ENCODE data around the gene DDAH2.

The DDAH2 gene

DNA sequence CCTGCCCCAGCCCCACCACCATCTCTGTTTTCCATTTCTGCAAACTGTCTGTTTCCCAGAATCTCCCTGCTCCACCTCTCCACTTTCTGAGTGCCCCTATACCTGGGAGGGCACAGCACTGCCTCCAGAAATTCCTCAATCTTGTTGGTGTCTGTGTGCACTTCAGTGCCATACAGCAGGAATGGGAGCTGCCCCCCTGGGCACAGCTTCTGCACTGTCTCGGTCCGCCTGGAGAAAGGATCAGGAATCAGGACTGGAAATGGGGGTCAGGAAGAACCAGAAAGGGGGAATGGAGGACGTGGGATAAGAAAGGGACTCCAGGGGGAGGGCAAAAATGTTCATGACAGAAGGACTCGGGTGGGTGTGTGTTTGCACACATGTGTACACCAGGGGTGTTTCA is 4.6 kb upstream of the DDAH2 start:
- DNase-seq (ENCODE audit: low spot score) (no peak), FAIRE-seq (no peak)

DNA sequence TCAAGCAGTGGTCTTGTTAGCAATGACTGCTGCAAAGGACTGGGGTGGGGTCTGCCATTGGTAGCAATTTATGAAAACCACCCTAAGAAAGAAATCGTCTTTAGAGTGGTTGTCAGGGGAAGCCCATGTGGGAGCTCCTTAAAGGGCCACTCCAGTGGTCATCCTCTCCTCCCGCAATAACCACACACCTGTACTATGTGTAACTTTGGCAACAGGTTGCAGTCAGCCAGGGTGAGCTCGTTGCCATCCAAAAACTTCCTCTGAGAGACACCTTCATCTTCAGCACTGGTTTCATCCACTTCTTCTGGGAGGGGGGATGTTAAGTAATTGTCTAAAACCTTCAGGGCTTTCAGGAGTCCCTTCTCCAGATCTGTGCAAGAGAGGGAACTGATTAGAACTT is 2.9 kb upstream of the DDAH2 start:
- FAIRE-seq (no peak), DNase-seq (ENCODE audit: low spot score) (no peak)

DNA sequence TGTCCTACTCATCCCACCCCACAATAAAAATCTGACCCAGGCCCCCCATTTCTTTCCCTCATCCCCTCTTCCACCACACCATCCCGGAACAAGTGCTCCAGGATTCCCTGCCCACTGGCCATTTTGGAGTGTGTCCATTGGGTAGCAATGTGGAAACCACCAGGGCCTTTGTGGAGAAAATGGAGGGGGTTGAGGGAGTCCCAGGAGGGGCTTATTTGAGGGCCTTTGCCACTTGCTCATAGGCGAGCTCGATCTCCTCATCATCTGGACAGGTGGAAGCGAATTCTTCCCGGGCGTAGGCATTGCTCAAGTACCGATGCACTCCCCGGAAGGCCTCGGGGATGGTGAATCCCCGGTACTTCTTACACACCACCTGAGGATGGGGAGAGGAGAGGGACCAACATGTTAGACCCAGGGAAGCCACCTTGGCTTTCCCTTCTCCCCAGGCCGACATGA is 1.6 kb upstream of the DDAH2 start:
- no peak for FAIRE-seq
- no peak for DNase-seq (ENCODE audit: low spot score)

DNA sequence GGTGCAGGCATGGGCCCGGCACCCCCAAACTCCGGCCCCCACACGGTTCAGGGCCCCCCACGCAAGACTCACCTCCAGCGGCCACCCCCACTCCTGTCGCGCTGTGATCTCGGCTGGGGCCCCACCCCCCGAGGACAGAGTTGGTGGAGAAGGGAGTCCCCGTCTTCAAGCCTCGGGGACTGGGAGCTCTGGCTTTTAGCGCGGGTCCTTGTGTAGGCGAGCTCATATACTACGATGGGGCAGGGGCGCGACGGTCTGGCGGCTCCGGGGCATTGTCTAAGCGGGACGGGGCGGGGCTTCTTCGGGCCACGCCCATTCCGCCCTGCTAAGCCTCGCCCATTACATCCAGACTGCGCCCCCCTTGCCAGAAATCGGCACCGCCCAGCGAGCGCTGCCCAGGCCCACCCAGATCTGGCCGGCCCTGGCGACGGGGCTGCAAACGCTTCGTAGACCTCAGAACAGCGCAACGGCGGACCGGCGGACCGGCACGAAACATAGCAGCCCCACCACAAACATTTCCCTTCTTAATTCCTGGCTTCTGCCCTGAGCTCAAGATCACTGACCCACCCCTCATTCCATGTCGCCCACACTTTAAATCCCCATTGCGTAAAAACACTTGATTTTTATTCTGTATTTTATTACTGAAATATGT is 1.0 kb upstream of the DDAH2 start:
- DNase-seq (ENCODE audit: low spot score) = peak; percentile 91
- no peak for FAIRE-seq

DNA sequence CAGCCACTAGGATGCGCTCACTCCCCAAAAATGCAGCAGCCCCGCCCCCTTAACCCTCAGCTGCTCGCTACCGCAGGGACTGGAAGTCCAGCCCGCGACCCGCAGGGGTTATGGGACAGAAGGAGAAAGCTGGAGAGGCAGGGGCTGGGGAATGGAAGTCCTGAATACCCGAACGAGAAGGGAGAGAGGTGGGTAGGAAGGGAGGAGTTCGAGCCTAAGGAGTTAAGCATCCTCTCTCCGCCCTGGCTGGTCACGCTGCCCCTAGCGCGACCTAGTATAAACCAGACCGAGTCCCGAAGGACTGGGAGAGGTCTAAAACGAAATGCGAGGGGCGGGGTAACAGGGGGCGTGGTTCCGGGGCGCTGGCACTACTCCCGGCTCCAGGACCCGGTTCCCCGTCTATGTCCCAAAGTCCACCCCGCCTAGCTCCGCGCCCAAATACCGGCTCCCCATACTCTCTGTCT is 448 bp upstream of the DDAH2 start:
- FAIRE-seq (no peak), DNase-seq (ENCODE audit: low spot score) (peak; percentile 89)

DNA sequence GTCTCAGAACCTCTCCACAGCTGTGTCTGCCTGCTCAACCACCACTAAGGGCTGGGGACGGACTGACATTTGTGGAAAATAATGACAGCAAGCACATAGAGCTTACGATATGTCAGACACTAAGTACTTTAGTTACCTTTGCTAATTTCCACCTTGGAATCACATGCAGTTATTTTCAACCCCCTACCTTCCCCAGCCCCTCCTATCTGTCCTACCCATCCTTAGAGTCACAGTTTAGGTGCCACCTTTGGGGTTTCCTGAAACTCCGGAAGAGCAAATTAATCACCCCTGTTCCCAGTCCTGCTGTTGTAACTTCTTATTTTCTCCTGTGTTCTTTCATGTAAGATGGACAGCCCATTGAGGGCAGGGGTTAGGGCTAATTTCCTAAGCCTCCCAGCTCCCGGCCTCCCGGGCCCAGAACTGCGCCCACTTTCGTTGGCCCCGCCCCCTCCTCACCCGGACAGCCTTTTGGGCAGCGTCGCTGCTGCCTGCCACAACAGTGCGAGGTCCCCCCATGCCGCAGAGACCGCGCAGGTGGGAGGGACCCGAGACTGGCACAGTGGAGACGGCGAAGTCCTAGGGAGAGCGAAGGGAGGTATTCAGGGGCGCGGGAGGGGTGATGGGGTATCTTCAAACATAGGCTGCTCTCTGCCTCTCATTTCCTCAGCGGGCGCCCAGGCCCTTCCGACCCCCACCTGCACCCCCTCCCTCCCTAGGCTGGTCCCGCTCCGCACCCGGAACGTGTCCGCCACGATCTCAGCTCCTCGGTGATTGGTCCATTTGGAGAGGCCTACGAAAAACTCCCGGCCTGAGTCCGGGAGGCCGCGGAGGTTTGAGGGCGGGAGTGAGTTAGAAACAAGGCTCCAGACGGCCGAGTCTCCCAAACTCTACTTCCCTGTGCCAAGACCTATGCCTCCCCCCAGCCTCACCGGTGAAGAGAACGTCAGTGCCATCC is 1.1 kb downstream of the DDAH2 start:
- DNase-seq (ENCODE audit: low spot score) (no peak), FAIRE-seq (no peak)

DNA sequence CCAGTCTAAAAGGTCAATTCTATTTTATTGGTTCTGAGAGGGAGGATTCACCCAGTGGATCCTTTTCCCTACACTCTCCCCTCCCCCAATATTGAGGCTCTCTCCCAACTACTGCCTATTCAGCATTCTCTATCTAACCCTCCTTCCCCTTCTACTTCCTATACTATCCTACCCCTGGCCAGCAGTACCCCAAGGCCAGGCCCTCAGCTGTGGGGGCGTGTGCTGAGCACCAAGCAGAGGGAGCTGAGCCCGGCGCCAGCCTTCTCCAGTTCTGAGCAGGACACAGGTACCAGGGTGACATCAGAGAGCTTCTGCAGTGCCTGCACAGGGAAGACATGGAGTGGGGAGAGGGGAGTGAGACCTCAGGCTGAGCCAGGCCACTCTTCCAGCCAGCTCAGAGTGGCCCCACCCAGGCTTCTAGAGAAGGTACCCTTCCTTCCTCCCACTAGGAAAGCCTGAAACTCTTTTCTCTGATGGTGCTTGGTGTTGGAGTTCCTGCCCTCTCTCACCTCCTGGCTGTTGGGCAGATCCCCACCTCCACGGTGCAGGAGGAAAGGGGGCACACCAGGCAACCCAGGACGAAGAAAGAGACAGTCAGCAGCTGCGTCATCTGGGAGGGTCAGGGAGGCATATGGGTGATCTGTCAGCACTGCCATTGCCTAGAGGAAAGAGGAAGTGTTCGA is 1.9 kb downstream of the DDAH2 start:
- no peak for DNase-seq (ENCODE audit: low spot score)
- FAIRE-seq = no peak

DNA sequence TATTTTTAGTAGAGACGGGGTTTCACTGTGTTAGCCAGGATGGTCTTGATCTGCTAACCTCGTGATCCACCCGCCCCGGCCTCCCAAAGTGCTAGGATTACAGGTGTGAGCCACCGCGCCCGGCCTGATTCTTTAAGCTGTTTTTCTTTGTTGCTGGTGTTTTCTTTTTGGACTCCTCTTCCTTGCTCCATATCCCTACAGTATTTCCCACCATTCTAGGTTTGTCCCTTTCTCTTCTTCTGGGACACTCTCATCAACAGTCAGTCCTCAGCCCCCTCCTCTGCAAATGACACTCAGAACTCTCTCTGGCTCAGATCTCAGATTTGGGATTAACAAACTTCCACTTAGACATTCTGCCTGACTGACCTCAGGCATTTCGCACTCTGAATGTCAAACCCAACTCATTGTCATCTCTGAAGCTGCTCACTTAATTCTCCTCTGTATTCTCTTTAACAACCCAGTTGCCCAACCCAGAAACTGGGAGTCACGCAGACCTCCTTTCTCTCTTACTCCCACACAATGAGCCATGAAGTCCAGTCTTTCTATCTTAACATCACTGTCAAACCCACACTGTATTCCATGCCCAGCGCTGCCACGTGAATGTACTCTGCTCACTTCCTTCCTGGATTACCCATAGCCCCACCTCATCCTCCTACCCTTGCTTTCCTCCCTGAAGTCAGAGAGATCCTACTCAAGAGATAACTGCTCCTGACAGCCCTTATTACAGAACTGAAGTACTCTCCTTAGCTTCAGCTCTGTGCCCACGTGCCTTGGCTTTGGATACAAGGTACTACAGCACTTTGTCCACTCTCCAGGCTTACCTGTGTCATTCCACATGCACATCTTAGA is 3.4 kb downstream of the DDAH2 start:
- DNase-seq (ENCODE audit: low spot score) (no peak), FAIRE-seq (no peak)

DNA sequence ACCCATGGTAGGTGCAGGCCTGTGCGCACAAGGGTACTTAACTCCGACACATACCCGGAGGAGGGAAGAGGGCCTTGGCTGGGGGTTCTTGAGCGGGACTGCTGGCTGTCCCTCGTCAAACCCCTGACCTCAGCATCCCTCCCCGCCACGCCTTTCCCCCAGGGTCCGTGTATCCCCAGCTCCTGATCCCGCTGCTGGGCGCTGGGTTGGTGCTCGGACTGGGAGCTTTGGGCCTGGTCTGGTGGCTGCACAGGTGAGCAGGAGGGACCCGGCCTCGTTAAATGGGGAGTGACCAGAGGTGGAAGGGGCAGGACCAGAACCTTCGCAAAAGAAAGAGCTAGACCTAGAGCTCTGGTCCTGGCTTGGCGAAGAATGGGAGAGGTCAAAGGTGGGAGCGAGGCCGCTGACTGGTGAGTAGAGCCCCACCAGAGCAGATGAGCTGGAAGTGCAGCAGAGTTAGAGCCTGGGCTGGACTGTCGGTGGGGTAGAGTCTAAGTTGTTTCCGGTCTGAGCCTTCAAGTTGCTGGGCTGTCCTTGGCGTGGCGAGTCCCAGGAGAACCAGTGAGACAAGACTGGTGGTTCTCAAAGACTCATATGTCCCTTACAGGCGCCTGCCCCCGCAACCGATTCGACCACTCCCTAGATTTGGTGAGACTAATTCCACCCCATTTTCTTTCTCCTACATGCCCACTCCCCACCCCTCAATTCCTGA is 5.0 kb downstream of the DDAH2 start:
- no peak for FAIRE-seq
- no peak for DNase-seq (ENCODE audit: low spot score)

DNA sequence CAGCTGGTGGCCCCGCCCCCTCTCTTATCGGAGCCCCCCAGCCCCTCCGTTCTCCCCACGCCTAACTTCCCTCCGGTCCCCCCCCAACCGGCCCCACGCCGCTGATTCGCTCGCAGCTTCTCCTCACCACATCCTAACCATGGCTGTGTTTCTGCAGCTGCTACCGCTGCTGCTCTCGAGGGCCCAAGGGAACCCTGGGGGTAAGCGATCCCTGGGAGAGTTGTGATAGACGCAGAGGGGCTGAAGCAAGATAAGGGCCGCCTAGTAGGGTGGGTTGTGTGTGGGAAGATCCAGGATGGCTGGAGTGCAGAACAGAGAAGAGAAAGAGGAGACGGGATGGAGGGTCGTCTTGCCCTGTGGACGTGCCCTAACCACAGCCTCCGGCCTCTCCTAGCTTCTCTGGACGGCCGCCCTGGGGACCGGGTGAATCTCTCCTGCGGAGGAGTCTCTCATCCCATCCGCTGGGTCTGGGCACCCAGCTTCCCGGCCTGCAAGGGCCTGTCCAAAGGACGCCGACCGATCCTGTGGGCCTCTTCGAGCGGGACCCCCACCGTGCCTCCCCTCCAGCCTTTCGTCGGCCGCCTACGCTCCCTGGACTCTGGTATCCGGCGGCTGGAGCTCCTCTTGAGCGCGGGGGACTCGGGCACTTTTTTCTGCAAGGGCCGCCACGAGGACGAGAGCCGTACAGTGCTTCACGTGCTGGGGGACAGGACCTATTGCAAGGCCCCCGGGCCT is 5.7 kb downstream of the DDAH2 start, which contains the start of gene MPIG6B:
Gene MPIG6B (plus strand): TSS at position 129 of the 735 bp plus-strand sequence. CDS start 11 bp downstream, at position 140.
- DNase-seq (ENCODE audit: low spot score) (no peak), FAIRE-seq (no peak)

DNA sequence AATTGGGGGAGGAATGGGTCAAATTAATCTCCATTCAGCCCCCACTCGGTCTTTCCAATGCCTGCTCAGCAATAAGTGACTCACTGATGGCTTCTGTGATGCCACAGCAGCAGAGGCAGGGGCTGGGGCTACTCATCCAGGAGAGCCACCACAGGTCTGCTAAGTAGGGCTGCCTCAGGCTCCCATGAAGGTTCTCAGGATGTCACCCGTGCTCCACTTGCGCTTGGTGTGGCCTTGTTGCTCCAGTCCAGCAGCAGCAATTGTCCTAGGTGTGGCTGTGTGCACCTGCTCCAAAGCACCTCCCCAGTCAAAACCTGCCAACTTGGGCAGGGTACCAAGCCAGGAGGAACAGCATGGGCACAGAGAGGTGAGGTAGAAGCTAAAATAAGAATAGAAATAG is 6.9 kb downstream of the DDAH2 start:
- DNase-seq (ENCODE audit: low spot score) (no peak), FAIRE-seq (no peak)

DNA sequence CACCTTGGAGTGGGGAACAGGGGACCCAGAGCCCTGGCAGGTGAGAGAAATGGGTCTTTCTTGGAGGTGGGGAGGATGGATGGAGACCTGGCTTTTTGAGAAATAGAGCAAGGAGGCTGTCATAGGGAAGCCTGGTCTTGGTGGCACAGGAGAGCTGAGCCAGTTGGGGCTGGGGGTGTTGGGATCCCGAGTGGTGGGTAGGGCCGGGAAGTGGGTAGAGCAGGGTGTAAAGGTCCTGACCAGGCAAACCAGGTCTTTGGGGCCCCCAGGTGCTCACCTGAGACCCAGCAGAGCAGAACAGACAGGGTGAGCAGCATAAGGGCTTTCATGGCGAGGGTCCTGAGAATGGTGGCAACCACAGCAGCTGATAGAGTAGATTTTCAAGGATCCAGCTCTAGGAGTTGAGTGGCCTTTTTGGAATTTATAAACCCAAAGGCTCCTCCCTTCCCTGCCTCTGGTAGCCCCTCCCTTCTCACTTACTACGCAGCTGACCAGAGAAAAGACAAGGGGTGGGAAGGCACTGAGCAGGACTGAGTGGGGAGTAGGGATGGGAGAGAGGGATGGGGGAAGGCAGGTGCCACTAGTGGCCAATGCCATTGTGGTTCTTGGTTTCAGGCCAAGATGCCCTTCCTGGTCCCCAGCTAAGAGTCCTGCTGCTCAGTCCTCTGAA is 7.6 kb downstream of the DDAH2 start, which contains the start of gene LY6G6C:
Gene LY6G6C (minus strand): TSS at position 396 of the 670 bp plus-strand sequence. CDS start 67 bp downstream, at position 329.
- DNase-seq (ENCODE audit: low spot score) (no peak), FAIRE-seq (no peak)

DNA sequence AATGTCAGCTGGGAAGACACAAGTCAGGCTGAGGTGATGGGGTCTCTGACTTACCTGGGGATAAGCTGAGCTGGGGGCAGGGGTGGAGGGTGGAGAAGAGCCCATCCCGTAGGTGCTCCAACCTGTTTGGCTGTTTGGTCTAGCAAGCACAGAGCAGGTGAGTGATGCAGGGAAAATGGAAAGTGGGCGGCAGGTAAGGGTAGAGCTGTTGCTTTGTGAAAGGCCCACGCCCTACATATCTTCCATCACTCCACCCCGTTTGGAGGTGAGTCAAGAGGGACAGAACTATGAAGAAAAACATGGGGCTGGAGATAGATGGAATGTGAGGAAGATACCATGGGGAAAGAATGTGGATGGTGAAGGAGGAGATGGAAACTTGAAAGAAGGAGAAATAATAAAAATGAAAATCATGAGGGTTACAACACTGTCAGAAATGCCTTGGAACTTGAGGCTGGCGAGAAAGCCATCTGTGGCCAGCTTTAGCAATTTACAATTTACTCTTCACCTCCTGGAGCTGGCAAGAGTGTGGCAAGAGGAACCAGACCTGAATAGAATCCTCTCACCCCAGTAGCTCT is 8.8 kb downstream of the DDAH2 start:
- DNase-seq (ENCODE audit: low spot score) (no peak), FAIRE-seq (no peak)

DNA sequence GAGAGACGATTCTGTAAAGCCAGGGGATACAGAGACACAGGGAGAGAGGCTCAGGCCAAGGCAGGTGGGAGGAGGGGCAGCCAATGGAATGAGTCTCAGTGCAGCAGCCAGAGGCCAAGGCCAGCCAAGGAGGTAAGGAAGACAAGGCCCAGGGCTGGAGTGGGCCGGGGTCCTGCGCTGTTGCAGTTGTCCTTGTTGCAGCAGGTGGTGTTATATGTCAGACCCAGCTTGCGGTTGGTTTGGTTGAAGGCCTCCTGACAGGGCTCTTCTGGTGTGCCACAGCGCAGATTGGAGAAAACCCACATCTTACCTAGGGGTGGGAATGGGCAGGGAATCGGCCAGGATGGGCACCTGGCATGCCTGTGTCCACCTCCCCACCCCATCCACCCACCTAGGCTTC is 10.1 kb downstream of the DDAH2 start:
- FAIRE-seq = no peak

DNA sequence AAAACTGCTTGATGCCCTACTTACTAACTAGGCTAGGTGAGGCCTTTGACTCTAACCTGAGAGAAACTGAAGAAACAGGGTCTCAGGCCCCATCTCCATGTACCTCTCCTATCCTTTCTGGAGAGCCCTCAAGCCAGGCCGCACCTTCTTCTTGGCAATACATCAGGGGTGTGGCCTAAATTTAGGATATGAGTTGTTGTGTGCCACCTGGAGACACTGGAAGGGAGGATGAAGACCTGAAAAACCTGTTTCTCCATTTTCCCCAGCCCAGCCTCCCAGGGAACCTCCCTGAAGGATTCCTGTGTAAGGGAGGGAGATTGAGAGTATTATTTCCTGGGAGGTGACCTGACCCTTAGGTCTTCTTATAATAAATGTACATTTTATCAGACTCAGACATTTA is 10.8 kb downstream of the DDAH2 start:
- no peak for DNase-seq (ENCODE audit: low spot score)
- no peak for FAIRE-seq

More for the DNA sequence above, 10.1 kb downstream of the DDAH2 start:
- no peak for DNase-seq (ENCODE audit: low spot score)

DNA sequence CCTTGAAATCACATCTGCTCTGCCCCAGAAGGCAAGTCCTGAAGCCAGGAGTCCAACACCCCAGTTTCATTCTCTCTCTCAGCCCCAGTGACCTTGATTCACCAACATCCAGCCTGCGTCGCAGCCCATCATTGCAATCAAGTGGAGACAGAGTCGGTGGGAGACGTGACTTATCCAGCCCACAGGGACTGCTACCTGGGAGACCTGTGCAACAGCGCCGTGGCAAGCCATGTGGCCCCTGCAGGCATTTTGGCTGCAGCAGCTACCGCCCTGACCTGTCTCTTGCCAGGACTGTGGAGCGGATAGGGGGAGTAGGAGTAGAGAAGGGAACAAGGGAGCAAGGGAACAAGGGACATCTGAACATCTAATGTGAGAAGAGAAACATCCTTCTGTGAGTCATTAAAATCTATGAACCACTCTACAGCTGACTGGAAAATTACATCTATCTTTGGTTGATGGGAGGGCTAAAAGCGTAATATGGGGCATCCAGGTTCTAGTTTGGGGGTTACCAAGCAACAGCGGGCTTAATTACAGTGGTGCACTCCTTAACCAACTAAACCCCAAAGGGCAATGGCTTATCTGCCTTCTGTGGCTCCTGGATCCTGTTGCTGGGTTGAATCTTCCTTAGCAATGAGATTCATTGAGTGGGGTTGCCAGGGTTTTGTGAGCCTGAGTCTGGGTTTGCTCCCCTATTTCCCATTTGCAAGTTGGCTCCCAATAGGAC is 11.4 kb downstream of the DDAH2 start:
- DNase-seq (ENCODE audit: low spot score) (no peak), FAIRE-seq (peak; percentile 61)

DNA sequence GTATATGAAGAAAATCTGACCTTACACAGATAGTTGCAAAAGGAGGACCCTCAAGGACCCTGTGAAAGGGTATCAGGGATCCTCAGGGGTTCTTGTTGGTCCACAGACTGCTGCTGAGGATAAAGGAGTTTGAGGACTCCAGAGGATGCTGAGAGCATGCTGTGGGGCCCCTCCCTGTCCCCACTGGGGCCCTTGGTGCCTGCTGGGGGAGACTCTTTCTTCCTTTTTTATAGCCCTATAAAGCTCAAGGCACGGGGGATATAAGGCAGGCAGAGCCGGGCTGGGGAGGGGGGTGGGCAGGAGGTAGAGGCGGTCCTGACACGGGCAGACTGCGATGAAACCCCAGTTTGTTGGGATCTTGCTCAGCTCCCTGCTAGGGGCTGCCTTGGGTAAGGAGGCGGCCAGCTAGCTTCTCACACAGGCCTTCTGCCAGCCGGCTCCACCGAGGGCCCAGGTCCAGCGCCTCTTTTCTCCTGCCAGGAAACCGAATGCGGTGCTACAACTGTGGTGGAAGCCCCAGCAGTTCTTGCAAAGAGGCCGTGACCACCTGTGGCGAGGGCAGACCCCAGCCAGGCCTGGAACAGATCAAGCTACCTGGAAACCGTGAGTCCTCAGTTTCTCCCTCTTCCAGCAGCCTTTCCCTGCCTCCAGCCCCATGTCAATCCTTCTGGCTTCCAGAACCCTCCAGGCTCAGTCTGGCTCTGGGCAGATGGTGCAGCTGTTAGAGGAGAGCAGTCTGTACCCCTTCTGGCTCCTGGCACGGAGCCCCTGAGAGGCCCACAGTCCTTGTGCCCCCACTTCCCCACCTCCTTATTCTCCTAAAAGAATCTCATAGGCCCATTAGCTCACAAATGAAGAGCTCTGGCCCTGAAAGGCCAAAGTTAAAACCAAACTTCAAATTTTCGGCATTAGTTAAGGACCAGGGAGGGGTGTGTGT is 13.8 kb downstream of the DDAH2 start, which contains the start of gene LY6G6D:
Gene LY6G6D (plus strand): TSS at position 327 of the 937 bp plus-strand sequence. CDS start 8 bp downstream, at position 335.
- no peak for DNase-seq (ENCODE audit: low spot score)
- FAIRE-seq = no peak

Measured in urothelium cell line (cell line).